GM11168 (cell line): Measurements from ENCODE around the gene SYDE2.
"Not testable (repeated sequence)": the region's sequence is repeated elsewhere in the genome, so short reads cannot be mapped to it uniquely, and the experiment has no call there.

Source experiments
- in situ Hi-C: fragments of 300-500 bp; cut with MboI; formaldehyde crosslinking; loops from one replicate; pipeline ENCODE4 v1.12.0; 2022; ENCODE audit warnings: low sequenced_read_pairs; ENCODE audit not compliant: unreplicated experiment

The SYDE2 gene

DNA sequence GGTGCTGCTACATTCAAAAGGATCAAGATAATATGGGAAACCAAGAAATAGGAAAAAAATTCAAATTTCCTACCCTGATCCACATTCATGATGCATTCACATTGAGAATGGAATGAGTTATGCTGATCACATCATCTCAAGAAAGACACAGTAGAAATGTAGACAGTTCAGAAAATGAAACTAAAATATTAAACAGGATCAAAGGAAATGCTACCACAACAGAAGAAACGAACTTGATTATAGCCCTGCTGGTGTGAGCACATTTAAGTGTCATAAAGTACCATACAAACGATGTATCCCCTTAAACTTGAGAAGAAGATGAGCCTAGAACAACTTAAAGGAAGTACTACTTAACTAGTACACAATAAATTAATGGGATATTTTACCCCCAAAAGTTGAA lies 21.3 kb downstream of the SYDE2 start:
- in situ Hi-C loops: no loop called here

DNA sequence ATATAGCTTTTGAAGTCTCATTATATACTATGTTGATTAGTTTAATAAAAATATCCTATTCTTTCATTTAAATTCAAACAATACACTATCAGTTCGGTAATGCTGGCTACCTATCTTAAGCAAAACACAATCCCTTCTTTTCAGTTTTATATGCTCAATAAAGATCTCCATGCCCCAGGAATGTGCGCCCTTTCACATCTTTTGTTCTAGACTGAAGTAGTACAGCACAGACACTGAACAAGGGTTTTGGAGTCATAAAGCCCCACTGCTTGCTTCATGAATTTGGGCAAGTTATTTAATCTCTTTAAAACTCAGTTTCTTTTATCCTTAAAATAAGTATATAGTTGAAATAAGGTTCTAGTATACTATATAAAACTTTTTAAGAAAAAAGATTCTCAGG lies 22.4 kb downstream of the SYDE2 start:
- in situ Hi-C loops: no loop called here

DNA sequence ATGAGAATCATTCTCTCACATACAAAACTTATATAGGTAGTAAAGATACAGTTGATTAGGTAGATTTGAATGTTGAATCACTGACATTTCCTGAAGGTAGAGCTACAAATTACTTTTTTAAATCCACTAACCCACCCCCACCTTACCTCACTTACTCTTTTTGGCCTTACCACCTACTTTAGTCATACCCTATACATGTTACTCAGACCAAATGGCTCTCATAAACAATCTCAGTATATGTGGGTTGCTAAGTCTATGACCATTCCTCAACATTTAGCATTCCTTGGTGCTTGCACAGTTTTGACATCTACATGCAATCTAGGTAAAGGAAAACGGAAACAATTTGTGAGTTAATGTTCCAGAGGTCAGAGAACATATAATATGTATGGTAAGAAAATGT lies 26.3 kb downstream of the SYDE2 start:
- in situ Hi-C loops: no loop called here

- in situ Hi-C loops: no loop called here
Observed at GRCh38 chr1:85172684-85173337, 28.0 kb downstream of the SYDE2 start.

GRCh38 chr1:85171721-85172120 lies 29.1 kb downstream of the SYDE2 start:
- in situ Hi-C loops: no loop called here

- in situ Hi-C loops: no loop called here
Observed at GRCh38 chr1:85168884-85169283, 31.9 kb downstream of the SYDE2 start.

DNA sequence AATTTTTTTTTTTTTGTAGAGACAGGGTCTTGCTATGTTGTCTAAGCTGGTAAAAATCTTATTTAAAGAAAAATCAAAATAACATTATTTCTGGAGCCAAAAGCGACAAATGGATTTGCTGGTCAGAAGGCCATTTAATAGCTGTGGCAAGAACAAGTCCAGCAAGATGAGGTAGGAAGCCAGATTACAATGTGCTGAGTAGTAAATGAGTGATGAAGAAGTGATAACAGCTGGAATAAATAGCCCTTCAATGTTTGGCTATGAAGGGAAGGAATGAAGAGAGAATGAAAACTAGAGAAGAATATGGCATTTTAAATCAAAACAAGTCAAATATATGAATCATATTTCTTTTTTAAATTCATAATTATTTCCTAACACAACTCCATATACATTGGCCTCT lies 34.5 kb downstream of the SYDE2 start:
- in situ Hi-C loops: no loop called here

- in situ Hi-C loops: no loop called here
Observed at GRCh38 chr1:85158910-85159309, 41.9 kb downstream of the SYDE2 start.

GRCh38 chr1:85157436-85157835 lies 43.4 kb downstream of the SYDE2 start:
- in situ Hi-C loops: no loop called here

DNA sequence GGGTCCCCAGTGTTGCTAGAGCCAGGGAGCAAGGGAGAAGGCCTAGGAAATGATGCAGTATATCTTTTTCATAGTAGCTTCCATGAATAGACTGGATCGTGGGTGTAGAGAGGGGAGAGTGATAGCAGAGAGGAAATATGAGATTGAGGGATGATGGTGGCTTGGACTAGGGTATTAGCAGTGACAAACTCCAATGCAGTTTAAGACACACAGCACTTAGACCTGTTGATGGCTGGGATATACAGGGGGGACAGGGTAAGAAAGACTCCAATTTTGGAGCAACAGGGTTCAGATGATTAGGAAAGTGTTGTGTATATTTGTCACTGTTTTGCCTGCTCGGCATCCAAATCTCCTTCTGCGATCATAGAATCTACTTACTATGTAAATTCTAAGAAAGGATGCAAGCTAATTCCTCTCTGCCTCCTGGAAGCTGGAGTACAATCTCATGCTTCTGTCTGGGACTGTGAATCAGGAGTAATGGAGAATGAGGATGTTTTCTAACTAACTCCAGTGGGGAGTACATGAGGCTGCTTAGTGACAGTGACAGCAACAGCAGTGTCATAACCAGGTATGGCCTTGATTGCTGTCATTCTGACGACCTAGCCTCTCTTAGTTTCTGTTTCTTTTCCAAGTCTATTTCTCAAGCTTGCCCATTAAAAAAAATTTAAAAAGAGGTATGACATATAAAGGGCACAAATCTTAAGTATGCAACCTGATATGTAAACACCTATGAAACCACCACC lies 47.5 kb downstream of the SYDE2 start:
- in situ Hi-C loops: no loop called here

DNA sequence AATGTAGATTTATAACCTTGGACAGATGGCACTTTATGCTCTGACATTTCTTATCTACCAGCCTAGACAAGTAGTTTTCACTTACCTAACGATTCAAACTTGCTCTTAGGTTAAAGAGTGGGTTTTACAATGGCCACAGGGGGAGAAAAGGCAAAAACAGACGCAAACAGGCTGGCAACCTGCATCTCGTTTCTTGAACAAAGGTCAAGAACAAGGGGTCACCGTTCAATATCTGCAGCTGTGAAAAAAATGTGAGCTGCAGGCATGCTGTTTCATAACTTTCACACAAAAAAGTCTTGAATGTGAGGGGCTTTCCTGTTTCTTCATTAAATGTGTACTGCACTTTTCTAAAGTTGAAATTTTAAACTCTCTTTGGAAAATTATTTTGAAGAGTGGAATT lies 49.4 kb downstream of the SYDE2 start:
- in situ Hi-C loops: no loop called here

DNA sequence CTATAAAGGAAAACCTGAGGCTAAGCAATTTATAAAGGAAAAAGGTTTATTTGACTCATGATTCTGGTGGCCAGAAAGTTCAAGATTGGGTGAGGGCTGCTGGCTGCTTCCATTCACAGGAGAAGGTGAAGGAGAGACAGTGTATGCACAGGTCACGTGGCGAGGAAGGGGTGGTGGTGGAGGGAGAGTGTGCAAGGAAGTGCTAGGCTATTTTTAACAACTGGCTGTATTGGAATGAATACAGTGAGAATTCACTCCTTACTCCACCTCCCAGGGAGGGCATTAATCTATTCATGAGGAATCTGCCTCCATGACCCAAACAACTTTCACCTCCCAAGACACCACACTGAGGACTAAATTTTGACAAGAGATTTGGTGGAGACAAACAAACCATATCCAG lies 51.0 kb downstream of the SYDE2 start:
- in situ Hi-C loops: no loop called here

DNA sequence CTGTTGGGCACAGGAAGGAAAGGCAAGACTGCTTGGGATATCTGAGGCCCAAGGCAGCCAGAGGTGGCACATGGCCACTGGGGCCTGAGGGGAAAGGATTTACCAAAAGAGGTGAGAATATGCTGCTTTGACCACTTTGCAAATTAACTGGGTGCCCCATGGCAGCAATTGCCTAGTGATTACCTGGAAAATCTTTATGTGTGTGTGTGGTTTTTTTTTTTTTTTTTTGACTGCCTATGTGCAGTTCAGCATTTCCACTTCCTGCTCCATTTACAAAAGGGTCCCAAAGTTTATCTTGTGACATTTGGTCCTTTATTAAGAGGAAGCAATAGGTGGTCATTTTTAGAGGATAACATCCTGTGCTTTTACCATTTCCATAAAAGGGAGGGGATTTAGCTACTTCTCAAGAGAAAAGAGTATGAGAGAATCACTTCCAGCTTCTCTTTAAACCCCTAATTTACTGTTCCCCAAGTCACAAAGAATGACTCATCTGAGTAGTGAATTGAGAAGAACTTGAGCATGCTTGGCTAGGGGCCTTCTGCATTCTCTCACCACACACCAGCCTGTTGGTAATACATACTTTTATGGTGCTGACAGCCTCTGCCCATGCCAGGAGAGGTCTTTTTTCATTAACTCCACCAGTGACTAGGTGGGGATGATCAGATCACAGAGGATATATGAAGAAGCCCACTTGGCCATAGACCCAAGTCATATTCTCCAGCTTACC lies 52.1 kb downstream of the SYDE2 start:
- in situ Hi-C loops: no loop called here

- in situ Hi-C loops: no loop called here
Observed at GRCh38 chr1:85146972-85147359, 53.9 kb downstream of the SYDE2 start.

DNA sequence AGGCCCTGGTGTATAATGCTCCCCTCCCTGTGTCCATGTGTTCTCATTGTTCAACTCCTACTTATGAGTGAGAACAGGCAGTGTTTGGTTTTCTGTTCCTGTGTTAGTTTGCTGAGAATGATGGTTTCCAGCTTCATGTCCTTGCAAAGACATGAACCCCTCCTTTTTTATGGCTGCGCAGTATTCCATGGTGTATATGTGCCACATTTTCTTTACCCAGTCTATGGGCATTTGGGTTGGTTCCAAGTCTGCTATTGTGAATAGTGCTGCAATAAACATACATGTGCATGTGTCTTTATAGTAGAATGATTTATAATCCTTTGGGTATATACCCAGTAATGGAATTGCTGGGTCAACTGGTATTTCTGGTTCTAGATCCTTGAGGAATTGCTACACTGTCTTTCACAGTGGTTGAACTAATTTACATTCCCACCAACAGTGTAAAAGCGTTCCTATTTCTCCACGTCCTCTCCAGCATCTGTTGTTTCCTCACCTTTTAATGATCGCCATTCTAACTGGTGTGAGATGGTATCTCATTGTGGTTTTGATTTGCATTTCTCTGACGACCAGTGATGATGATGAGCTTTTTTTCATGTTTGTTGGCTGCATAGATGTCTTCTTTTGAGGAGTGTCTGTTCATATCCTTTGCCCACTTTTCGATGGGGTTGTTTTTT lies 54.4 kb downstream of the SYDE2 start:
- in situ Hi-C loops: not testable (repeated sequence)

GRCh38 chr1:85144351-85144750 lies 56.5 kb downstream of the SYDE2 start:
- in situ Hi-C loops: no loop called here

DNA sequence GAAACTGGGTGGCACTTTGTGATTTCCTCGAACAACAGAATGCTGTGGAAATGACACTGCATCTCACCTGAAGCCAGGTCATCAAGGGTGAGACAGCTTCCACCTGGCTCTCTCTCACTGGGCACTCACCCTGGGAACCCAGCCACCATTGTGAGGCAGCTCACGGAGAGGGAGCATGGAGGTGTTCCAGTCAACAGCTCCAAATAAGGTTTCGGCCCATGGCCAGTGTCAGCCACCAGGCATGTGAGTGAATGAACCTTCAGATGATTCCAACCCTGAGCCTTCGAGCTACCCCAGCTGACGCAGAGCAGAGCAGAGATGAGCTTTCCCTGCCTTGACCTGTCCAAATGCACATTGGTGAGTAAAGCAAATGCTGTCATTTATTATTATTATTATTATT lies 58.1 kb downstream of the SYDE2 start:
- in situ Hi-C loops: no loop called here

DNA sequence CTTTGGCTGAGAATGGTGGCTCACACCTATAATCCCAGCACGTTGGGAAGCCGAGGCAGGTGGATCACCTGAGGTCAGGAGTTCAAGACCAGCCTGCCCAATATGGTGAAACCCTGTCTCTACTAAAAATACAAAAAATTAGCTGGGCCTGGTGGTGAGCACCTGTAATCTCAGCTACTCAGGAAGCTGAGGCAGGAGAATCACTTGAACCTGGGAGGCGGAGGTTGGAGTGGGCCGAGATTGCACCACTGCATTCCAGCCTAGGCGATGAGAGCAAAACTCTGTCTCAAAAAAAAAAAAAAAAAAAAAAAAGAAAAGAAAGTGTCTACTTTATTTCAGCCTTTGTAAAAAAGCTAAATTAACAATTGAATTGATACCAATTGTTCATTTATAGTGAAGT lies 62.4 kb downstream of the SYDE2 start:
- in situ Hi-C loops: not testable (repeated sequence)

DNA sequence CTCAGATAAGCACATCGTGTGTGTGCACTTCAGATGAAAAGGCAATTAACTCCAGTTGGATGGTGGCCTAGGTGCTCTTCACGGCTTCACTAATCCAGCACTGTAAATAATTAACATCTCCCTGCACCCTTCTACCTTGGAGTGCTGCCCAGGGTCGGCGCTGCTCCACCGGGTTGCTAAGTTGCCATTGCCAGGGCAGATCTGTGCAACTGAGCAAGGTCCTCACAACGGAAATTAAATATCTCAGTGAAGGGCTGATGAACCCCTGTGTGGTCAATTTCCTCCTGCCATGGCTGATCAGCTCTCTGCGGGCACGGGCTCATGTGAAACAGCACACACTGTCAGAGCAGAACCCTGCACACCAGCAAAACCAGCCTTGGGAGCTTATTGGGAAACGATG lies 63.2 kb downstream of the SYDE2 start:
- in situ Hi-C loops: no loop called here

GRCh38 chr1:85135392-85135798 lies 65.4 kb downstream of the SYDE2 start:
- in situ Hi-C loops: no loop called here
